Measurements from ENCODE around the gene METTL8.

GRCh38 chr2:171347591-171348032 is 86.2 kb downstream of the METTL8 start:
- TF ChIP-seq CTCF (IDR thresholded peaks at IDR 0.05) (no peak), REST (IDR thresholded peaks at IDR 0.05; ENCODE audit: insufficient read depth in 1 of 2, low read depth in 2 of 2, low read length in 1 of 2) (no peak), POLR2AphosphoS5 (IDR thresholded peaks at IDR 0.05; ENCODE audit: low read depth, low read length) (no peak), TCF7L2 (IDR thresholded peaks at IDR 0.05; ENCODE audit: low read depth, low read length) (no peak), SIN3A (IDR thresholded peaks at IDR 0.05; ENCODE audit: borderline replicate concordance, insufficient read depth, low read depth, low read length) (no peak)
